B cell (primary cell): ENCODE data around the gene NUDT16L1. TPM values are rescaled to one million over a fixed set of nuclear protein-coding genes. Genes with fewer than 3 reads are reported as not detected.
A peak's percentile ranks its signal among the peaks of the same experiment; 100 is the strongest.

Experiments used
- ATAC-seq: fragments of 200-7000 bp; cut with Tn5 transposase; one replicate; pipeline ENCODE4 v1.10.0; 2021; ENCODE audit warnings: low read depth, mild to moderate bottlenecking, moderate number of reproducible peaks, moderate library complexity
- CTCF ChIA-PET: fragments of 350-600 bp; sonication (Branson Sonifier 250); formaldehyde crosslinking; loops from one replicate; lab custom pipeline; 2021; ENCODE audit warnings: antibody characterized with exemption, inconsistent platforms; lab: Charles Lee
- POLR2A ChIA-PET: fragments of 350-600 bp; sonication (Branson Sonifier 250); formaldehyde crosslinking; loops from one replicate; lab custom pipeline; 2021; ENCODE audit warnings: antibody characterized with exemption; lab: Charles Lee
- DNase-seq: peaks from one replicate; pipeline ENCODE4 v3.0.0; 2013
- H2AFZ ChIP-seq: 2 replicates; pipeline ENCODE4 v1.6.1; 2012; ENCODE audit warnings: mild to moderate bottlenecking, low read depth, low read length; ENCODE audit not compliant: insufficient read depth, poor library complexity, severe bottlenecking
- H3K27ac ChIP-seq, 2 donors: 1 replicate in 1 of 2; 2 replicates in 1 of 2; pipeline ENCODE4 v1.5.1; 2012 to 2013; ENCODE audit warnings: low read length in 2 of 2, mild to moderate bottlenecking in 2 of 2, moderate library complexity in 1 of 2
- H3K27me3 ChIP-seq, 4 experiments: fragments of 200-600 bp in 1 of 4; sonication (generic) in 1 of 4; replicated peaks in 1 of 4; 1 replicate in 2 of 4; 2 replicates in 2 of 4; pipeline versions ENCODE4 v1.6.1 to v1.7.0; 2013 to 2016; ENCODE audit warnings: low read length in 3 of 4, mild to moderate bottlenecking in 2 of 4, mixed read lengths in 1 of 4, moderate library complexity in 1 of 4; ENCODE audit not compliant: insufficient read depth in 4 of 4, control insufficient read depth in 3 of 4; ENCODE audit errors: control extremely low read depth in 1 of 4
- H3K36me3 ChIP-seq, 2 experiments: replicated peaks in 1 of 2; 1 replicate in 1 of 2; 2 replicates in 1 of 2; pipeline versions ENCODE4 v1.6.1 to v1.7.1; 2013; ENCODE audit warnings: low read length in 1 of 2; ENCODE audit not compliant: insufficient read depth in 2 of 2, control insufficient read depth in 1 of 2; ENCODE audit errors: control extremely low read depth in 1 of 2, extremely low read depth in 1 of 2
- H3K4me1 ChIP-seq, 2 donors: fragments of 200-600 bp in 1 of 2; sonication (generic) in 1 of 2; 1 replicate in 1 of 2; 2 replicates in 1 of 2; pipeline versions ENCODE4 v1.5.1 to v1.6.1; 2013 to 2017; ENCODE audit warnings: low read length in 2 of 2; ENCODE audit not compliant: control insufficient read depth in 2 of 2, insufficient read depth in 2 of 2
- H3K4me2 ChIP-seq: replicated peaks from 2 replicates; pipeline ENCODE3; 2012; ENCODE audit warnings: mild to moderate bottlenecking, low read depth, low read length; ENCODE audit not compliant: poor library complexity, severe bottlenecking
- H3K4me3 ChIP-seq, 5 experiments: fragments of 200-600 bp in 1 of 5; sonication (generic) in 1 of 5; 1 replicate in 3 of 5; 2 replicates in 2 of 5; pipeline versions ENCODE4 v1.5.1 to v1.7.0; 2011 to 2016; ENCODE audit warnings: low read length in 4 of 5, mild to moderate bottlenecking in 4 of 5, low read depth in 2 of 5, control low read depth in 1 of 5, moderate library complexity in 1 of 5; ENCODE audit not compliant: insufficient read depth in 1 of 5; ENCODE audit errors: control extremely low read depth in 1 of 5, extremely low read depth in 1 of 5
- H3K79me2 ChIP-seq: fragments of 200-600 bp; sonication (generic); one replicate; pipeline ENCODE4 v1.6.0; 2016; ENCODE audit warnings: low read length; ENCODE audit not compliant: control insufficient read depth, insufficient read depth
- H3K9ac ChIP-seq: fragments of 200-600 bp; sonication (generic); 2 replicates; pipeline ENCODE4 v1.6.1; 2017; ENCODE audit warnings: mild to moderate bottlenecking, low read length, moderate library complexity
- H3K9me3 ChIP-seq, 3 donors: one replicate each; pipeline versions ENCODE4 v1.6.1 to v1.7.1; 2013; ENCODE audit warnings: low read length in 2 of 3; ENCODE audit not compliant: control insufficient read depth in 2 of 3, insufficient read depth in 1 of 3; ENCODE audit errors: control extremely low read depth in 1 of 3
- H4K20me1 ChIP-seq: 2 replicates; pipeline ENCODE4 v1.6.0; 2012; ENCODE audit warnings: mild to moderate bottlenecking, low read length; ENCODE audit not compliant: insufficient read depth, control insufficient read depth, poor library complexity, severe bottlenecking
- H3K27ac Mint-ChIP-seq: one replicate; pipeline ENCODE4 v1.8.0; 2021; ENCODE audit warnings: mixed read lengths
- H3K27me3 Mint-ChIP-seq: one replicate; pipeline ENCODE4 v1.8.0; 2021; ENCODE audit warnings: mixed read lengths
- H3K4me1 Mint-ChIP-seq: one replicate; pipeline ENCODE4 v1.8.0; 2021; ENCODE audit warnings: mixed read lengths
- H3K4me3 Mint-ChIP-seq: one replicate; pipeline ENCODE4 v1.8.0; 2021; ENCODE audit warnings: mixed read lengths
- H3K9me3 Mint-ChIP-seq: one replicate; pipeline ENCODE4 v1.8.0; 2022; ENCODE audit warnings: mixed read lengths; ENCODE audit not compliant: insufficient read depth
- EZH2 ChIP-seq: IDR thresholded peaks from 2 replicates; pipeline ENCODE4 v1.6.1; 2012; ENCODE audit warnings: borderline replicate concordance, low read depth, mild to moderate bottlenecking, moderate library complexity, low read length; ENCODE audit not compliant: insufficient read depth, poor library complexity, severe bottlenecking
- WGBS: methylation state at CpG from one replicate; pipeline ENCODE4 v1.1.5; 2013; ENCODE audit warnings: missing lambda C conversion rate; ENCODE audit not compliant: insufficient coverage; 5-methylcytosine and 5-hydroxymethylcytosine counted together
- intact Hi-C: fragments of 100-400 bp; cut with micrococcal nuclease; formaldehyde crosslinking; loops from one replicate; pipeline ENCODE4 v1.10.0; 2022
- polyA plus RNA-seq: library from polyadenylated mRNA; depleted of rRNA; stranded (reverse); fragments of >200 nt; gene quantifications from 2 replicates; pipeline ENCODE4 v1.2.3, GENCODE V29; 2012
- total RNA-seq, 2 donors: library from RNA; stranded (reverse); fragments of 120-200 nt in 1 of 2; gene quantifications; 1 replicate in 1 of 2; 2 replicates in 1 of 2; pipeline versions ENCODE4 v1.2.3 to v1.2.4, GENCODE V29; 2013 to 2022
- TF ChIP-seq, protein P1 (sequence below): fragments of 200-600 bp; IDR thresholded peaks from one replicate; pipeline ENCODE4 v1.8.0; 2022; ENCODE audit warnings: antibody characterized with exemption, mild to moderate bottlenecking

NUDT16L1 gene
- total and polyA plus RNA-seq, 2 donors (not counting 1 experiment from before 2014, with no cell fraction given) = 38.5 to 59.2 TPM

DNA sequence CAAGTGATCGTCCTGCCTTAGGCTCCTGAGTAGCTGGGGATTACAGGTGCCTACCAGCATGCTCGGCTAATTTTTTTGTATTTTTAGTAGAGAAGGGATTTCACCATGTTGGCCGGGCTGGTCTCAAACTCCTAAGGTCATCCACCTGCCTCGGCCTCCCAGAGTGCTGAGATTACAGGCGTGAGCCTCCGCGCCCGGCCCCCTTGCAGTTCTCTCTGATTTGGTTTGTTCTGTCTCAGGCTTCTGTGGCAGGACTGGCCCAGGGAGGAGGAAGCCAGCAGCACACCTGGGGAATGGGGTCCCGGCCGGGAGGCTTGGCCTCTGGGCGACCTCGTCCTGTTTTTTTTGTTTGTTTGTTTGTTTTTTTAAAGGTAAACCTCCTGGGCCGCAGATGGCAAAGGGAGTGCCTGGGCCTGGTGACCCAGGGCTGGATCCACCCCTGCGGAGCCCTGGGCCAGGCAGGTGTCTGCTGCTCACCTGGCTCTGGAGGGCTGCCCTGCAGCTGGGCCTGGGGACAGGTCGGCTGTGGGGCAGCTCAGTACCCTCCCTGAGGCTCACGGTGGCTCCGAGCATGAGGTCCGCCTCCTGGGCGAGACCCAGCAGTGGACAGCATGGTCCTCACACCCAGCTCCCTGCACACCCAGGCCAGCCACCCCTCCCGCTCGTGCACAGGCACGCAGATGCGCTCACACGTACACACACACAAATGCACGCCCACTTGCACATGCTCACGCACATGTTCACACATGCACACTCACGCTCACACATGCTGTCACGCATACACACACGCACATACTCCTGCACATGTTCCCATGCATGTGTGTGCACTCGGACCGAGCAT lies 3.3 kb upstream of the NUDT16L1 start:
- TF ChIP-seq, protein P1, sequence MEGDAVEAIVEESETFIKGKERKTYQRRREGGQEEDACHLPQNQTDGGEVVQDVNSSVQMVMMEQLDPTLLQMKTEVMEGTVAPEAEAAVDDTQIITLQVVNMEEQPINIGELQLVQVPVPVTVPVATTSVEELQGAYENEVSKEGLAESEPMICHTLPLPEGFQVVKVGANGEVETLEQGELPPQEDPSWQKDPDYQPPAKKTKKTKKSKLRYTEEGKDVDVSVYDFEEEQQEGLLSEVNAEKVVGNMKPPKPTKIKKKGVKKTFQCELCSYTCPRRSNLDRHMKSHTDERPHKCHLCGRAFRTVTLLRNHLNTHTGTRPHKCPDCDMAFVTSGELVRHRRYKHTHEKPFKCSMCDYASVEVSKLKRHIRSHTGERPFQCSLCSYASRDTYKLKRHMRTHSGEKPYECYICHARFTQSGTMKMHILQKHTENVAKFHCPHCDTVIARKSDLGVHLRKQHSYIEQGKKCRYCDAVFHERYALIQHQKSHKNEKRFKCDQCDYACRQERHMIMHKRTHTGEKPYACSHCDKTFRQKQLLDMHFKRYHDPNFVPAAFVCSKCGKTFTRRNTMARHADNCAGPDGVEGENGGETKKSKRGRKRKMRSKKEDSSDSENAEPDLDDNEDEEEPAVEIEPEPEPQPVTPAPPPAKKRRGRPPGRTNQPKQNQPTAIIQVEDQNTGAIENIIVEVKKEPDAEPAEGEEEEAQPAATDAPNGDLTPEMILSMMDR = no peak
- no peak for TF ChIP-seq EZH2
- Histone ChIP-seq H3K27me3 (no peaks in the 10 kb centered on the region), H3K4me3 (no peak overlapping the region), H3K9ac (no peak overlapping the region), H3K27ac (no peak overlapping the region), H3K9me3 (no peaks in the 10 kb centered on the region), H3K79me2 (peaks cover 16% of the 10 kb centered on the region), H3K4me1 (peaks cover 15 to 19% of the 10 kb centered on the region in 2 donors), H3K36me3 (peaks cover 0 to 14% of the 10 kb centered on the region in 2 experiments), H2AFZ (no peak overlapping the region), H4K20me1 (peaks cover 13% of the 10 kb centered on the region), H3K4me2 (no peak overlapping the region)
- ChIA-PET CTCF (no interaction called here), POLR2A (no interaction called here)
- H3K27ac Mint-ChIP-seq = peak overlapping the region; percentile 26
- 90% methylated on average over 29 of the region's 31 CpGs for WGBS
- intact Hi-C loops = loop anchor here (5.0 kb wide), 2 partner anchors 383 to 418 kb away; partner anchors contain the start of gene TFAP4
- no peaks in the 10 kb centered on the region for H3K9me3 Mint-ChIP-seq
- DNase-seq (no peak), ATAC-seq (no peak)
- peaks cover 17% of the 10 kb centered on the region for H3K4me1 Mint-ChIP-seq
- H3K4me3 Mint-ChIP-seq = no peak overlapping the region
- no peaks in the 10 kb centered on the region for H3K27me3 Mint-ChIP-seq
